Lower leg skin (tissue), 3 donors: Measurements from ENCODE around the gene NKIRAS2.

Source experiments
- POLR2A ChIP-seq, 2 donors: fragments of 450-650 bp; IDR thresholded peaks; one replicate each; pipeline ENCODE4 v1.6.1; 2016 to 2017; ENCODE audit warnings: antibody characterized with exemption in 2 of 2, mild to moderate bottlenecking in 1 of 2, moderate library complexity in 1 of 2
- TF ChIP-seq, protein P1 (sequence below), 3 donors: fragments of 450-650 bp; IDR thresholded peaks; one replicate each; pipeline ENCODE4 v1.5.1; 2016; ENCODE audit warnings: antibody characterized with exemption in 3 of 3, mild to moderate bottlenecking in 3 of 3, moderate library complexity in 2 of 3

DNA sequence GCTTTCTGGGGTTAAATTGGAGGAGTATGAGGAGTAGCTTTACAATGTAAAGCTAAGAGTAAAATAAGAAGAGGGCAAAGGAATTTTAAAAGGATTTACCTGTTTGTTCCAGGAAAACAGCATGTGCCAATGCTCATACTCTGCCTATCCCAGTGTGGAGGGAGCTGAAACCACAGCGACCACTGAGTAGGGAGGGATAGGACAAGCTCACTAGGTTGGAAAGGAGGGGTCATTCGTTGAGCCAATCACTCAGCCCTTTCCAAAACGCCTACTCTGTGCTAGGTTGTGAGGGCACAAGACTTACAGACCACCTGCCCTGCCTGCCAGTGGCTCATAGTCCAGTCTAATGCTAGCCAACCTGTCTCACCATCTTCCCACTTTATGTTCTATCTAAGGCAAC is 1.6 kb upstream of the NKIRAS2 start:
- no peak for TF ChIP-seq POLR2A (IDR thresholded peaks at IDR 0.05)
- TF ChIP-seq, protein P1, sequence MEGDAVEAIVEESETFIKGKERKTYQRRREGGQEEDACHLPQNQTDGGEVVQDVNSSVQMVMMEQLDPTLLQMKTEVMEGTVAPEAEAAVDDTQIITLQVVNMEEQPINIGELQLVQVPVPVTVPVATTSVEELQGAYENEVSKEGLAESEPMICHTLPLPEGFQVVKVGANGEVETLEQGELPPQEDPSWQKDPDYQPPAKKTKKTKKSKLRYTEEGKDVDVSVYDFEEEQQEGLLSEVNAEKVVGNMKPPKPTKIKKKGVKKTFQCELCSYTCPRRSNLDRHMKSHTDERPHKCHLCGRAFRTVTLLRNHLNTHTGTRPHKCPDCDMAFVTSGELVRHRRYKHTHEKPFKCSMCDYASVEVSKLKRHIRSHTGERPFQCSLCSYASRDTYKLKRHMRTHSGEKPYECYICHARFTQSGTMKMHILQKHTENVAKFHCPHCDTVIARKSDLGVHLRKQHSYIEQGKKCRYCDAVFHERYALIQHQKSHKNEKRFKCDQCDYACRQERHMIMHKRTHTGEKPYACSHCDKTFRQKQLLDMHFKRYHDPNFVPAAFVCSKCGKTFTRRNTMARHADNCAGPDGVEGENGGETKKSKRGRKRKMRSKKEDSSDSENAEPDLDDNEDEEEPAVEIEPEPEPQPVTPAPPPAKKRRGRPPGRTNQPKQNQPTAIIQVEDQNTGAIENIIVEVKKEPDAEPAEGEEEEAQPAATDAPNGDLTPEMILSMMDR (IDR thresholded peaks at IDR 0.05) = no peak
